ENCODE data around the gene FBXO41.

FBXO41 gene

DNA sequence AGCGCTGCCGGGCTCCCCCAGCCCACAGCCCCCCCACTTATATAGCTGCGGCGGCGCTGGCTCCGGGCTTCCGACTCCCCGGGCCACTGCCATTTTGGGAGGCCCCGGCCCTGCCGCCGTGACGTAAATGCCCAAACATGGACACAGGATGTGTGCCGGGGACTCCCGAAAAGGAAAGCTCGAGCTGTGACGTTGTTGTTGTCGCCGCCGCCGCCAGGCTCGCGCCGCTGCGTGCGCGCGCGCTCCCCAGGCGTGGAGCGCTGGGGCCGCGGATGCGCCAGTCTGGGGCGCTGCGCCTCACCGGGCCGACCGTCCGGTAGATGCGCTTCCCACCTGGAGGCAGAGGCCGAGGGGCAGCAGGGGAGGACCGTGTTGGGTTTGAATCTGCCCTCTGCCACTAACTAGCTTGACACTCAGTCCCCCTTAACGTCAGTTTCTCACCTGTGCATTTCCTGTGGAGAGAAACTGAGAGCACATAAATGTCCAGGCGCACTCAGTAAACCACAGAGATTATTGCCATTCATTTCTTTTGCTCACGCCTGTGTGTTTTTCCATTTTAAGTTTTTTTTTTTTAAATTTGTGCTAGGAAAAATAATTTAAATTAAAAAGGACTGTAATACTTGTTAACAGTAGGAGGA lies 9.4 kb upstream of the FBXO41 start, which contains the start of gene EGR4:
EGR4 (minus strand) TSS at position 15 of the 638 bp plus-strand sequence. CDS start 231 bp downstream, outside the sequence.
- peak; percentile 92 for ATAC-seq (ENCODE audit: low read depth)
- Mint-ChIP-seq H3K4me1 (peaks cover 5% of the 10 kb centered on the region), H3K4me3 (peak within 1 kb of the TSS; percentile 82), H3K9me3 (no peaks in the 10 kb centered on the region), H3K36me3 (no peaks in the 10 kb centered on the region), H3K27me3 (peaks cover 31% of the 10 kb centered on the region), H3K27ac (peak within 1 kb of the TSS; percentile 63)
- DNase-seq (ENCODE audit: low spot score in 2 of 2): peak; percentile 80 to 84

DNA sequence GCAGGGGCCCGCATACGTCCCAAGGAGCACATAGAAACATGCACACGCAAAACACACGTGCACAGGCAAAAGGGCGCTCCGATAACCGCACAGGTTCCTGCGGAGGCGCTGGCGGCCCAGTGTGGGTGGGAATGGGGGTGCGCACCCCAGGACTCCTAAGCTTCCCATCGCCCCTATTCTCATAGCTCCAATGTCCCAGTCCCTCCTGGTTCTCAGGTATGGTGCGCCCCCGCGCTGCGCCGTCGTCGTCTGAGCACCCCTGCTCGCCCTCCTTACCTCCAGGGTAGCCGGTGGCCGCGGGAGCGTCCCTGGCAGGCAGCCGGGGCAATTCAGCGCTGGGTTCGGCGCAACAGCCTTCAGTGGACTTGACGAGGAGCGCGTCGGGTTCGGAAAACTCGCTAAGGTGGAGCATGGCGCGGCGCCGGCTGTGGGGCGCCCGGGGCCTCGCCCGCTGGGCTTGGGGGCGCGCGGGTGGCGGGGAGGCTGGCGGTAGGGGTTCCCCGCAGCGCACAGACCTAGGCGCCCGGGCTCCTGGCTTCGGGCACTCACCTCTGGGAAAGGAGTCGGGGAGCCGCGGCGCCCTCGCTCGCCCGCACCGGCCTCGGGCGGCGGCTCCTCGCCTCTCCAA lies 8.7 kb upstream of the FBXO41 start:
- Mint-ChIP-seq H3K4me1 (peaks cover 5% of the 10 kb centered on the region), H3K9me3 (no peaks in the 10 kb centered on the region), H3K4me3 (peak overlapping the region; percentile 82), H3K36me3 (no peaks in the 10 kb centered on the region), H3K27me3 (peaks cover 27% of the 10 kb centered on the region), H3K27ac (peak overlapping the region; percentile 63)
- no peak for ATAC-seq (ENCODE audit: low read depth)
- DNase-seq (ENCODE audit: low spot score in 2 of 2): no peak

DNA sequence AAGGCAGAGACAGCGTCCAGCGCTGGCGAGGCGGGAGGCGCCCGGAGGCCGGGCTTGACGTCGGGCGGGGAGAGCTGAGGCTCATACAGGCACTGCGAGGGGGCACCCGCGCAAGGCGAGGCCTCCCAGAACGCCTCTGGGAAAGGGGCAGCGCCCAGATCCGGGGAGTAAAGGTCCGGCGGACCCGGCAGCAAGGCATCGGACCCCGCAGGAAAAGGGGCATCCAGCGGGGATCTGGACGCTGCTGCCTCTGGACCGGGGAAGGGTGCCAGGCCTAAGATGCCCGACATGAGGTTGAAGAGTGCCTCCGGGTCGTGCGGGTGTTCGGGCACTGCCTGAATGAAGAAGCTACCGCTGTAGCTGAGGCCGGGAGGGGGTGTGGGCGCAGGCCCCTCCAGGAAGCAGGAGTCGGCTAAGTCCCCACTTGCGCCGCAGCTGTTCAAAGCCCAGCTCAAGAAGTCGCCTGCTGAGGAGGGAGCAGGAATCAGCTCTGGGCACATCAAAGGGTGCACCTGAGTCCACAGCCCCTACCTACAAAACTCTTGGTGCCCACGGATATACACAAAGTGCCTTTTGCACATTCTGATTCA lies 8.1 kb upstream of the FBXO41 start:
- Mint-ChIP-seq H3K4me3 (peak overlapping the region; percentile 61), H3K27me3 (peaks cover 24% of the 10 kb centered on the region), H3K36me3 (no peaks in the 10 kb centered on the region), H3K4me1 (peaks cover 5% of the 10 kb centered on the region), H3K9me3 (no peaks in the 10 kb centered on the region), H3K27ac (no peak overlapping the region)
- no peak for ATAC-seq (ENCODE audit: low read depth)
- peak in 1 of 2 donors; percentile 15 for DNase-seq (ENCODE audit: low spot score in 2 of 2)

DNA sequence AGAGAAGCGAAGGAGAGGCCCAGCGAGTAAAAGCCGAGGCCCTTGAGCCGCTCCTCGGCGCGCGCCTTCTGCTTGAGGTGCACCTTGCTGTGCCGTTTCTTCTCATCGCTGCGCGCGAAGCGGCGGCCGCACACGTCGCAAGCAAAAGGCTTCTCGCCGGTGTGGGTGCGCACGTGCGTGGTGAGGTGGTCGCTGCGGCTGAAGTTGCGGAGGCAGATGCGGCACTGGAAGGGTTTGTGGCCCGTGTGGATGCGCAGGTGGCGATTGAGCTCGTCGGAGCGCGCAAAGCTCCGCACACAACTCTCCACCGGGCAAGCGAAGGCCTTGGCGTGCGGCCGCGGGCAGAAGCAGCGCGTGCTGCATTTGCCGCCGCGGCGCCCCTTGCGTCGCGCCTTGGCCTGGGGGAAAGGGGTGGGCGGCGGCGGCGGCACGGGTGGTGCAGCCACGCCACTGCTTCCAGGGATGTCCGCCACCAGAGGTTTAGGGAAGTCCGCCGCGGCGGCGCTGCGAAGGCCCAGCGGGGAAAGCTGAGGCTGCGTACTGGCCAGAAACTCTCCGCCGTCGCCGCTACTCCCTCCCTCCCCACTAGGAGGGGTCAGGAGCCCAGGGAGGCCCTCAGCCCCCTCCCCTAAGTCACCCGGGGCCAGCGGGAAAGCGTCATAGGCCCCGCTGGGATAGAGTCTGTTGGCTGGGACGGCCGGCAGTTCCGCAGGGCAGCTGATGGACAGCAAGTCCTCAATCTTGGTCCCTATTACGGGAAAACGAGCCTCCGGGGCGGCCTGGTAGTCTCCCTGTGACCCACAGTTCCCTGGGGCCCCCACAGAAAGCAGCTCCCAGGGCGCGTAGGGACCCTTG lies 7.4 kb upstream of the FBXO41 start:
- DNase-seq (ENCODE audit: low spot score in 2 of 2) (peak; percentile 9 to 25), ATAC-seq (ENCODE audit: low read depth) (no peak)
- Mint-ChIP-seq H3K27me3 (peaks cover 19% of the 10 kb centered on the region), H3K4me1 (peaks cover 7% of the 10 kb centered on the region), H3K4me3 (peak overlapping the region; percentile 68), H3K27ac (no peak overlapping the region), H3K9me3 (no peaks in the 10 kb centered on the region), H3K36me3 (no peaks in the 10 kb centered on the region)

DNA sequence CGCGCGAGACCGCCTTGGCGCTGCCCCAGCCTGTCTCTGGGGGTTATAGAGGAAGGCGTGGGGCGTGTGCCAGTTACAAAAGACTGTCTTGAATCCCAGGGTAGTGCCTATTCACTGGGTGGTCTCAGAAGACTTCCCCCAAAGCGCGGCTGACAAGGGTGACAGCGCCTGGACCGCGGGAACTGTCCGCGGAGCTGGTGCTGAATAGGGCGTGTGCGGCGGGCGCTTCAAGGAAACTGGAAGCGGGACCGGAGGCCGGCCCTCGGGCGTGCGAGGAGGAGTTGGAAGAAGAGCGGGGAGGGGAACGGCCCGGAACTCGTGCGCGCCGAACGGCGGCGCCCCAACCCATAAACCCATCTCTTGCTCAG lies 6.8 kb upstream of the FBXO41 start:
- peak; percentile 42 to 66 for DNase-seq (ENCODE audit: low spot score in 2 of 2)
- H3K36me3 Mint-ChIP-seq: no peaks in the 10 kb centered on the region
- peak overlapping the region; percentile 68 for H3K4me3 Mint-ChIP-seq
- no peaks in the 10 kb centered on the region for H3K9me3 Mint-ChIP-seq
- ATAC-seq (ENCODE audit: low read depth): no peak
- H3K4me1 Mint-ChIP-seq: peaks cover 11% of the 10 kb centered on the region
- H3K27ac Mint-ChIP-seq: no peak overlapping the region
- H3K27me3 Mint-ChIP-seq: peaks cover 14% of the 10 kb centered on the region

DNA sequence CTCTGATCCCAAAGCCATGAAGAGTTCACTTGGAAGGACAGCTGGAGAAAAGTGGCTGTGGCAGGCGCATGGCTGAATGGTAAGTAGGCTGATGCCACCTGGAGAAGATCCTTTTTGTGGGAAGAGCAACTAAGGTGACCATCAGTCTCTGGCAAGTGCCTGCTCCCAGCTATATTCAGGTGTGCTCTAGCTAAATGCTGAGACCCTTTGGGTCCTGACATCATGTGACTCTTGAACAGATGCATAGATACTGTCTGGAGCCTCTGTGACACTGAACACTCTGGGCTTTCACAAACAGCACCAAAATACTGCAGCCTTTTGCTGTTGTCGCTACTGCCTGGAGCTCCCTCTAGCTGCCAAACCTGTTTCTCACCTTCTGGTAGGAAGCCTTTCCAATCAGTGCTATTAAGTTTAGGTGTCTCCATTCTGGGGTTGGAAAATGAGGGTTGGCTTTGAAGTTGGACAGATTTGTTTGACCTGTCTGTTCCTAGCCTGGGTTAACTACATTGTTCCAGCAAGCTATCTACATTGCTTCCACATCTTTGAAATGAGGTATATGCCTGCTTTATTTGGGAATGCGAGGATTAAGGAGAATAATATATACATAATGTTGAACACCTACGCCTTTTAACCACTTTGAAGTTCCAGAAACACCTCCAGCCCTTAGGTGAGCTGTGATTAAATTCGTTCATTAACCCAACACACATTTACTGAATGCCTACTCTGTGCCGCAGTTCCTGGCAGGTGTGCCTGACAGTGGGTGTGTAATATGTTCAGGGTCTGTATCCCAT lies 6.0 kb upstream of the FBXO41 start:
- no peaks in the 10 kb centered on the region for H3K36me3 Mint-ChIP-seq
- H3K27me3 Mint-ChIP-seq: peaks cover 6% of the 10 kb centered on the region
- H3K9me3 Mint-ChIP-seq: no peaks in the 10 kb centered on the region
- peak; percentile 34 to 44 for DNase-seq (ENCODE audit: low spot score in 2 of 2)
- no peak for ATAC-seq (ENCODE audit: low read depth)
- no peak overlapping the region for H3K27ac Mint-ChIP-seq
- H3K4me3 Mint-ChIP-seq: peak overlapping the region; percentile 11
- peaks cover 19% of the 10 kb centered on the region for H3K4me1 Mint-ChIP-seq

DNA sequence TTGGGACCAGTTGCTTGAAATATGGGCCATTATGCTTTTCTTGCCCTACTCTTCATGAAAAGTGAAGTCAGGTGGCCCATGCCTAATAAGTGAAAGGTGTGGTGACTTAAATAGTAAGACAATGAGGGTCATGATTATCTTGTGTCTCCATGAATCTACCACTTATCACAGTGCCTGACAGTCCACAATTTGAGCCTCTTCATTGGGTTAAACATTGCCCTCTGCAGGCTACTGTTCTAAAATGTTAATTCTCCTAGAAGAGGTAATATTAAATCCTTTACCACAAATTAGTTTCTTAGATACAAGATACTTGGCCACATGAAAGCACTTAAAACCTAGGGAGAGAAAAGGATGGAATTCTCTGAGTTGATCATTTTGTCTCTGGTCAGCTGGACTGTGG lies 5.0 kb upstream of the FBXO41 start:
- ATAC-seq (ENCODE audit: low read depth) (no peak), DNase-seq (ENCODE audit: low spot score in 2 of 2) (no peak)
- no peak overlapping the region for H3K27ac Mint-ChIP-seq
- peaks cover 22% of the 10 kb centered on the region for H3K4me1 Mint-ChIP-seq
- no peaks in the 10 kb centered on the region for H3K9me3 Mint-ChIP-seq
- peaks cover 4% of the 10 kb centered on the region for H3K27me3 Mint-ChIP-seq
- H3K36me3 Mint-ChIP-seq: no peaks in the 10 kb centered on the region
- no peak overlapping the region for H3K4me3 Mint-ChIP-seq

DNA sequence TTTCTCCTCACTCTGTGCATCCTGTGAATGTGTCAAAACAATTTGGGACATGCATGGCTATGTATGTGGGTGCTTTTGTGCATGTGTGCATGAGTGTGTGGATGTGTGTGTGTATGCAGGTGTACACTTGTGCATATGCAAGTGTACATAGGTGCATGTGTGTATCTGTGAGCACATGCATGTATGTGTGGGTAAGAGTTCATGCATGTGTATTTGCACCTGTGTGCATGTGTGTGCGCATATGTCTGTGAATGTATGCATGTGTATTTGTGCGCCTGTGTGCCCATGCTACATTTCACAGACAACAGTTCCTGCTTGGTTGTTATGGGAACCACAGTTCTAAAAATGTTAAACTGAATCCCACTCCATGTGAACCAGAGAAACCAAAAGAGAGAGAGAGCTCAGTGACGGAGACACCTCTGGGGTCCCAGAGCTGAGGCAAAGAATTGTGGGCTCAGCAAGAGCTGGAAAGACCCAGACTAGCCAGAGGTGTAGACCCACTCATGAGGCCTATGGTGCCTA lies 1.9 kb upstream of the FBXO41 start:
- DNase-seq (ENCODE audit: low spot score in 2 of 2) (no peak), ATAC-seq (ENCODE audit: low read depth) (no peak)
- H3K36me3 Mint-ChIP-seq: no peaks in the 10 kb centered on the region
- peaks cover 28% of the 10 kb centered on the region for H3K4me1 Mint-ChIP-seq
- H3K4me3 Mint-ChIP-seq: peak overlapping the region; percentile 39
- no peaks in the 10 kb centered on the region for H3K9me3 Mint-ChIP-seq
- H3K27ac Mint-ChIP-seq: no peak overlapping the region
- H3K27me3 Mint-ChIP-seq: peaks cover 2% of the 10 kb centered on the region

DNA sequence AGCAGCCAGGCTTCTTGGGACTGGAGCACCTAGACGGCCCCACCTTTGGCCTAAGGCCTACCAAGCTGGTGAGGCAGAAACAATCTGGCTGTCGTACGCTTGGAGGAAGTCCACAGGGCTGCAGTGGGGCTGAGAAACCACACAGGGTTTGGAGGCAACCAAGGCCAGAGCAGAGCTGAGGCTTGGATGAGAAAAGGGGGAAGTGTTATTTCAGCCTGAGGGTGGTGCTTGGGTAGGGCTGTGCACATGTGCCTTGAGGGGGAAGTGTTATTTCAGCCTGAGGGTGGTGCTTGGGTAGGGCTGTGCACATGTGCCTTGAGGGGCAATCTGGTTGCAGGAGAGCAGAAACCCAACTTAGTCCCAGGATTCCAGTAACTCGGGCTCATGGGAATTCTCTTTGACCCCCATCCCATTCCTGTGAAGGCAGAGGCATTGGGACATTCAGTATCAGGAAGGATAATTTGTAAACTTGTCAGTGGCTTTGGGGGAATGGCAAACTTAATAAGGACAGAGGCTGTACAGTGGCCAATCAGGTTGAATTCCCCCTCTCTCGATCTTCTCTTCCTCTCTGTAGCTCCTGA lies 971 bp upstream of the FBXO41 start:
- no peaks in the 10 kb centered on the region for H3K27me3 Mint-ChIP-seq
- peak; percentile 55 to 76 for DNase-seq (ENCODE audit: low spot score in 2 of 2)
- ATAC-seq (ENCODE audit: low read depth): peak; percentile 91
- H3K4me3 Mint-ChIP-seq: peak overlapping the region; percentile 79
- H3K36me3 Mint-ChIP-seq: no peaks in the 10 kb centered on the region
- H3K9me3 Mint-ChIP-seq: no peaks in the 10 kb centered on the region
- H3K27ac Mint-ChIP-seq: peak overlapping the region; percentile 66
- H3K4me1 Mint-ChIP-seq: peaks cover 26% of the 10 kb centered on the region

DNA sequence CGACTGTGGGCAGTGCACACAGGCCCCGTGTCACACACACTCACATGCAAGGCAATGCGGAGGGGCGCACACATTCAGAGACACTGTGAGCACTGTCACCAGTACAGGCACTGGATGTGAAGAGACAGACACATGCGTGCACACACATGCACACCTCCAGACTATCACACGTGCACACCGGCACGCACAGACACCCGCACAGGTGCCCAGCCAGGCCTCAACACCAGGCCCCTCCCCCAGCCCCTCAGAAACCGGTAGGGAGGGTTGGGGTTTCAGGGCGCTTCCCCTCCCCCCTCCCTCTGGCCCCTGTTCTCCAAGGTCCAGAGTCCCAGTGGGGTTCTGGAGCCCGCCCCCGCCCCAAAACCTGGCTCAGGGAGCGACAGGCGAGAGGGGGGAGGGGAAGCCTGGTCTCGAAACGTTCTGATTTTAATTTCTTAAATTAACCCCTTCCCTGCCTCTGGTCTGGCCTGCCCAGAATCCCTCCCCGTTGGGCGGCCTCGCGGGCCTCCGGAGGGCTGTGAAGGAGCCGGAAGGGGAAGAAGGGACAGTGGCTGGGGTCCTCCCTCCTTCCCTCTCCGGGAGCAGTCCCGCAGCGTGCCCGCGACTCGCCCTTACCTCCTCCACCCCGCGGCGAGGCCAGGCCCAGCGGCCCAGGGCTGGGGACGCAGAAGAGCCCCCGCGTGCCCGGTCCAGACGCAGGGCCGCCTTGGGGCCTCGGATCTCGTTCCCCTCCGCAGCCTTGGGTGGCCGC lies 558 bp downstream of the FBXO41 start:
- H3K27ac Mint-ChIP-seq: peak overlapping the region; percentile 66
- peaks cover 4% of the 10 kb centered on the region for H3K36me3 Mint-ChIP-seq
- DNase-seq (ENCODE audit: low spot score in 2 of 2): peak in 1 of 2 donors; percentile 23
- ATAC-seq (ENCODE audit: low read depth): peak; percentile 6
- H3K4me1 Mint-ChIP-seq: peaks cover 35% of the 10 kb centered on the region
- peak overlapping the region; percentile 79 for H3K4me3 Mint-ChIP-seq
- H3K27me3 Mint-ChIP-seq: no peaks in the 10 kb centered on the region
- H3K9me3 Mint-ChIP-seq: no peaks in the 10 kb centered on the region

DNA sequence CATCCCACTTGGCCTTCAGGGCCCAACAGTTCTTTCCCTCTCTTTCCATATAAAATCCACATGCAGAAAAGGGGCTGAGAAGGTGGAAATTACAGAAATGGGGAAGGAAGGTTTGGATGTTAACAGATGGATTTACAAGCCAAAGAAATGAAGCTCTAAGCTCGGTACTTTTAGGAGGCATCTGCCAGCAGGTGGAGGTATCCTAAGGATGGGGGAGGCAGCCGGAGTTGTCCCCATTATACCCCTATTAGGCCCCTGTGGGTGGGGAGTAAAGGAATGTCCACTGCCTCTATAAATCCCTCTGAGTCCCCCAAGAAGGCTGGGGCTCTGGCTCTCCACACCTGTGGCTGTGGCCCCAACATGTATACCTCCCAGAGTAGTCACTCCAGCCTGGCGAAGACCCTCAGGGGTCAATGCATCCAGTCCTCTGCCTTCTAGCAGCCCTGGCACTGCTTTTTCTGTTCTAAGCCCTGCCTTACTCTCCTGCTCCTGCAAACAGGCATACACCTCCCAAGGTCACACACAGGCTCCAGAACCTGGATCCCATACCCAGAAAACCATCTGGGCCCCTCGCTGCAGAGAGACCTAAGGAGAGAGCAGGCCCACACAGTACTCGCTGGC lies 1.2 kb downstream of the FBXO41 start:
- ATAC-seq (ENCODE audit: low read depth): no peak
- no peak for DNase-seq (ENCODE audit: low spot score in 2 of 2)
- no peaks in the 10 kb centered on the region for H3K27me3 Mint-ChIP-seq
- H3K4me3 Mint-ChIP-seq: peak overlapping the region; percentile 79
- no peaks in the 10 kb centered on the region for H3K9me3 Mint-ChIP-seq
- H3K4me1 Mint-ChIP-seq: peaks cover 35% of the 10 kb centered on the region
- peaks cover 9% of the 10 kb centered on the region for H3K36me3 Mint-ChIP-seq
- H3K27ac Mint-ChIP-seq: peak overlapping the region; percentile 35

DNA sequence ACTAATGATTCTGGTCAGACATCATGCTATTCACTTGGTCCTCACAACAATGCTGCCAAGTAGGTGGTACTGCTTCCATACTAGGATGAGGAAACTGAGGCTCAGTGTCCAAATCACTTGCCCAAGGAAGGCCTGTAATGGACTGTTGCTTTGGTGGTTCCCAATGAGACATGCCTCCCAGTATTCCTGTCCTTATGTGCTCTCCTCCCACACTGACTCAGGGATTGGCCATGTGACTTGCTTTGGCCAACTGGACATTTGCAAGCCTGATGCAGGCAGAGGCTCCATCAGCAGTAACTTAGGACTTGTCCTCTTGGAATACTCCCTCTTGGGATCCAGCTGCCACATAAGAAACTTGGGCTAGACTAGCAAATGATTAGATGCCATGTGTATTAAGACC lies 3.0 kb downstream of the FBXO41 start:
- DNase-seq (ENCODE audit: low spot score in 2 of 2) (no peak), ATAC-seq (ENCODE audit: low read depth) (no peak)
- peaks cover 31% of the 10 kb centered on the region for H3K4me1 Mint-ChIP-seq
- no peaks in the 10 kb centered on the region for H3K9me3 Mint-ChIP-seq
- no peak overlapping the region for H3K4me3 Mint-ChIP-seq
- H3K27me3 Mint-ChIP-seq: no peaks in the 10 kb centered on the region
- H3K36me3 Mint-ChIP-seq: peaks cover 15% of the 10 kb centered on the region
- H3K27ac Mint-ChIP-seq: no peak overlapping the region

All from memory B cell (primary cell).